UCSD-AML1 (cell line): Measurements from ENCODE around the gene PRSS36.
"Not testable (repeated sequence)": the region's sequence is repeated elsewhere in the genome, so short reads cannot be mapped to it uniquely, and the experiment has no call there.

Experiments
- DNase-seq: peaks from one replicate; lab custom pipeline; 2025; ENCODE audit not compliant: unreplicated experiment; lab: John Stamatoyannopoulos, UW

The PRSS36 gene

GRCh38 chr16:31142109-31143010 lies 7.5 kb downstream of the PRSS36 start:
- DNase-seq: peak; percentile 100

GRCh38 chr16:31141489-31142108 lies 8.3 kb downstream of the PRSS36 start:
- DNase-seq: no peak

GRCh38 chr16:31141071-31141469 lies 8.8 kb downstream of the PRSS36 start:
- DNase-seq: not testable (repeated sequence)

- DNase-seq: no peak
Observed at GRCh38 chr16:31138621-31139578, 11.0 kb downstream of the PRSS36 start.

- not testable (repeated sequence) for DNase-seq
Observed at GRCh38 chr16:31136822-31137499, 12.9 kb downstream of the PRSS36 start.

GRCh38 chr16:31136287-31136662 lies 13.6 kb downstream of the PRSS36 start:
- DNase-seq: no peak

- no peak for DNase-seq
Observed at GRCh38 chr16:31135535-31136286, 14.2 kb downstream of the PRSS36 start, which contains the start of gene PRSS8. TSS of gene PRSS8 (minus strand) at chr16:31135727. CDS start at chr16:31135498, 229 bp downstream.

- no peak for DNase-seq
Observed at GRCh38 chr16:31134625-31135534, 15.0 kb downstream of the PRSS36 start.

GRCh38 chr16:31134091-31134571 lies 15.7 kb downstream of the PRSS36 start:
- DNase-seq: no peak

- no peak for DNase-seq
Observed at GRCh38 chr16:31133046-31133501, 16.8 kb downstream of the PRSS36 start.

- DNase-seq: no peak
Observed at GRCh38 chr16:31132303-31132979, 17.4 kb downstream of the PRSS36 start.

GRCh38 chr16:31131841-31132271 lies 18.0 kb downstream of the PRSS36 start:
- no peak for DNase-seq

GRCh38 chr16:31131416-31131815 lies 18.4 kb downstream of the PRSS36 start:
- DNase-seq: no peak

GRCh38 chr16:31130899-31131298 lies 19.0 kb downstream of the PRSS36 start:
- DNase-seq: no peak

GRCh38 chr16:31130336-31130891 lies 19.5 kb downstream of the PRSS36 start:
- no peak for DNase-seq

GRCh38 chr16:31129568-31130335 lies 20.1 kb downstream of the PRSS36 start:
- peak; percentile 69 for DNase-seq
